GM10248 (cell line): ENCODE data around the gene IFNGR1.
A peak's percentile ranks its signal among the peaks of the same experiment; 100 is the strongest.

Experiments used
- CTCF ChIA-PET: fragments of 300-600 bp; sonication (Branson Sonifier 250); formaldehyde crosslinking; extraction: SDS; loops from one replicate; lab custom pipeline; 2021; ENCODE audit warnings: antibody characterized with exemption; lab: Yijun Ruan, JAX
- POLR2A ChIA-PET: fragments of 350-650 bp; sonication (Branson Sonifier 250); formaldehyde crosslinking; extraction: SDS; loops from one replicate; lab custom pipeline; 2020; ENCODE audit warnings: antibody characterized with exemption; lab: Yijun Ruan, JAX
- DNase-seq: peaks from one replicate; pipeline ENCODE4 v3.0.0; 2012; ENCODE audit errors: extremely low spot score
- TF ChIP-seq, protein P1 (sequence below): IDR thresholded peaks from 2 replicates; pipeline ENCODE4 v1.5.1; 2012; ENCODE audit warnings: mild to moderate bottlenecking, low read depth; ENCODE audit errors: extremely low read depth, missing control alignments, control extremely low read depth

The IFNGR1 gene

DNA sequence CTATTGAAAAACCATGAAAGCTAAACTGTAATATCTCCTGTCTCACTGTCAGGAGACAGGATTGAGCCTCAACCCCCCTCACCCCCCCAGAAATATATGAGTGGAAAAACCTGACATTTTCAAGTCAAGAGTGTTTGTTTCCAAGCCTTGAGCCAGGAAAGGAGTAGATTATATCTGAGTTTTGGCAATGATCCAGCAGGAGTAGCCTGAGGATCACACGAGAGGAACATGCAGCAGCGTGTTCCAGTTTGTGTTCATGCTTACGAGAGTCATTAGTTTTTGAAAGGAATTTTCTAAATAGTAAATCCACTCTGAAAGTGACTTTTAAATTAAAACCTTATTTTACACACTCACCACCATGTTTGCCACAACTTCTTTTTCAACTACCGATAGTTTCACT, 61.6 kb downstream of the IFNGR1 start:
- no peak for DNase-seq
- POLR2A ChIA-PET = no interaction called here
- CTCF ChIA-PET = interaction anchor here (1.0 kb wide), 2 partner anchors 51 to 64 kb away, joined by 3 read pairs; no protein-coding TSS in a partner anchor
- TF ChIP-seq, protein P1, sequence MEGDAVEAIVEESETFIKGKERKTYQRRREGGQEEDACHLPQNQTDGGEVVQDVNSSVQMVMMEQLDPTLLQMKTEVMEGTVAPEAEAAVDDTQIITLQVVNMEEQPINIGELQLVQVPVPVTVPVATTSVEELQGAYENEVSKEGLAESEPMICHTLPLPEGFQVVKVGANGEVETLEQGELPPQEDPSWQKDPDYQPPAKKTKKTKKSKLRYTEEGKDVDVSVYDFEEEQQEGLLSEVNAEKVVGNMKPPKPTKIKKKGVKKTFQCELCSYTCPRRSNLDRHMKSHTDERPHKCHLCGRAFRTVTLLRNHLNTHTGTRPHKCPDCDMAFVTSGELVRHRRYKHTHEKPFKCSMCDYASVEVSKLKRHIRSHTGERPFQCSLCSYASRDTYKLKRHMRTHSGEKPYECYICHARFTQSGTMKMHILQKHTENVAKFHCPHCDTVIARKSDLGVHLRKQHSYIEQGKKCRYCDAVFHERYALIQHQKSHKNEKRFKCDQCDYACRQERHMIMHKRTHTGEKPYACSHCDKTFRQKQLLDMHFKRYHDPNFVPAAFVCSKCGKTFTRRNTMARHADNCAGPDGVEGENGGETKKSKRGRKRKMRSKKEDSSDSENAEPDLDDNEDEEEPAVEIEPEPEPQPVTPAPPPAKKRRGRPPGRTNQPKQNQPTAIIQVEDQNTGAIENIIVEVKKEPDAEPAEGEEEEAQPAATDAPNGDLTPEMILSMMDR = no peak

DNA sequence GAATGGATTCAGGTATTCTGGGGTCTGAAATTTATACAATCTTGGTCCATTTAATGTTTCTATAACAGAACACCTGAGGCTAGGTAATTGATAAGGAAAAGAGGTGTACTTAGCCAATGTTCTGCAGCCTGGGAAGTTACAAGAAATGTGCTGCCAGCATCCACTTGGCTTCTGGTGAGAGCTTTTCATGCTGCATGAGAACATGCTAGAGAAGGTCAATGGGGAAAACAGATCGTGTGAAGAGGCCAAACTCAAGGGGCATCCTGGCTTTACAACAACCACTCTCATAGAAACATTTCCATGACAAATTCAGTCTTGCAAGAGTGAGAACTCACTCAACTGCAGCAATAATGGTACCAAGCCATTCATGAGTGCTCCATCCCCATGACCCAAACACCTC, 62.5 kb downstream of the IFNGR1 start:
- no peak for DNase-seq
- ChIA-PET POLR2A (no interaction called here), CTCF (interaction anchor here (1.2 to 3.7 kb wide), 4 partner anchors 9 to 62 kb away, joined by 4 to 19 read pairs (median 8); no protein-coding TSS in a partner anchor)
- TF ChIP-seq, protein P1 = no peak

DNA sequence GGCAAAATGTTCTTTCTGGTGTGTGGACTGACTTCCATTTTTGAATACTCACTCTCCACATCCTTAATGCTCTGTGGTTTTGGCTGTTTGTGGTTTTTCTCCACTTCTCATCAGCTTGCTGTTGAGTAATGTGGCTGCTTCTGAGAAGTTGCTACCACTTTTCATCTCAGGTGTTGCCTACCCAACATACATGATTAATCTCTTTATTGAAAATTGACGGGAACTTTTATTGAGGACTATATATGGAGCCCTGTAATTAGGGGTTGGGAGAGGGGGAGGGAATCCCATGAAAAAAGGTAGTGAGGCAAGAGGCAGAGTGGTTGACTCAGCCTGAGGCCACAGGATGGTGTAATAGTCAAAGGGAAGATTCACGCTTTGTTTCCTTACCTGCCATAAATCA, 63.4 kb downstream of the IFNGR1 start:
- POLR2A ChIA-PET = no interaction called here
- peak; percentile 26 for DNase-seq
- TF ChIP-seq, protein P1 = no peak
- CTCF ChIA-PET = interaction anchor here (0.6 to 3.7 kb wide), 5 partner anchors 10 to 61 kb away, joined by 3 to 19 read pairs (median 5); no protein-coding TSS in a partner anchor

DNA sequence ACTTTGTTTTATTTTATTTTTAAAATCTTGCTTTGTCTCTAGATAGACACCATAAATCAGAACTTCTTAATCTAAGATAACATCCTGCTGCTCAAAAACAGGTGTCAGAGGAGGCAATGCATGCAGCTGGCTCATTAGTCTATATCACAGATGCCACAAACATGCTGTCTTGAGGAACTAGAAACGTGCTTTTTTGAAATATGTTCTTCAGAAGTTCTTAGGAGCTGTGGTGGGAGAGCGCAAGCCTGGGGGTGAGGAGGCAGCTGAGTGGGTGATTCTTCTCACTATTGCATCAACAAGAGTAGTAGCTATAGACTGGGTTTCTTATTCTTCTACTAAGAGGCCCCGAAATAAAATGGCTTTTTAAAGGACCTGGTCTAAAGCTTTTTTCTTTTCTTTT, 69.1 kb downstream of the IFNGR1 start:
- TF ChIP-seq, protein P1 = no peak
- CTCF ChIA-PET = interaction anchor here (1.1 to 1.6 kb wide), 3 partner anchors 10 to 165 kb away, joined by 3 to 5 read pairs (median 3); no protein-coding TSS in a partner anchor
- POLR2A ChIA-PET = no interaction called here
- no peak for DNase-seq

DNA sequence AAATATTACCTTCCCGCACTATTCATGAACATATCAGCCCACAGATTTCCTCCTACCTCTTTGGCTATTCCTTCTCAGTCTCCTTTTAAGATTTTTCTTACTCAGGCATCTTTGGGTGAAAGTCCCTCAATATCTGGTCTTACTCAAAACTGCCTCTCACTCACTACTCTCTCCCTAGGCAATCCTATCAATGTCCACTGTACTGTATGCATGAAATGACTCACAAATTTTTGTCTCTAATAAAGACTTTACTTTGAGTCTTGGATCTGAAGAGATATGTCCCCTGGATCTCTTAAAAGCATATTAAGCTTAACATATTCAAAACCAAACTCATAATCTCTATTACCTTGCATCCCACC, 70.2 kb downstream of the IFNGR1 start:
- CTCF ChIA-PET = interaction anchor here (1.3 to 1.6 kb wide), 2 partner anchors 17 to 18 kb away, joined by 3 to 4 read pairs; no protein-coding TSS in a partner anchor
- DNase-seq = no peak
- POLR2A ChIA-PET = no interaction called here
- TF ChIP-seq, protein P1 = no peak

DNA sequence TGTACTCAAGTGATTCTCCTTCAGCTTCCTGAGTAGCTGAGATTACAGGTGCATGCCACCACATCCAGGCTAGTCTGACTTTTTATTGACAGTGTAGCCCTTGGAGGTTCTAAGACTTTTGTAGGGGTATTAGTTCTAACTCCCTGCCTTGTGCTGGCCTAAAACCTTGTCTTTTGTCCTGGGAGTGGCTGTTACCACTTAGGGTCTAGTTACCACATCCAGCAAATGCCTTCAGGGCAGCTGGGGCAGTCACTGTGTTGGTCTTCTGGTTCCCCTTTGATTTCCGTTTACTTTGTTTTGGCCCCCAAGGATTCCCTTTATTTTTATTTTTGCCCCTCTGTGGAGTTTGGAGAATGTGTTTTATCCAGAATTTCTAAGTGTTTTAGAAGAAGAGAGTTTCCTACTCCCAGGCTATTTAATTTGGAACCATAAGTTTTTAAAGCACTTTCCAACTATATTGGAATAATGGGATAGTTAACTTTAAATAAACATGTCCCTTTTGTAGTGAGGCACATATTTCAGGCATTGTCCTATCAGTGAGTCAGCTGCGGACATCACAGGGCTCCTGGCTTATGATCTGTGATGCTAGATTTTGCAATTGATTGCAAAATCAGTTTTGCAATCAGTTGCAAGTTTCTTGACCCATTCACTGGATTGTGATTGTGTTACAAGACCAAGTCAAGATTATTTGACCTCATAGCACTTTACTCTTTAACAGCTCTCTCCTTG, 70.7 kb downstream of the IFNGR1 start:
- DNase-seq = no peak
- TF ChIP-seq, protein P1 = no peak
- ChIA-PET POLR2A (no interaction called here), CTCF (interaction anchor here (0.6 to 1.6 kb wide), 3 partner anchors 18 to 41 kb away, joined by 3 to 4 read pairs (median 3); no protein-coding TSS in a partner anchor)
